NT2/D1 (cell line): ENCODE data around the gene IFNA1.

Experiments
- SUZ12 ChIP-seq: IDR thresholded peaks from 2 replicates; pipeline ENCODE4 v1.6.1; 2011; ENCODE audit not compliant: insufficient read length, insufficient read depth; ENCODE audit errors: extremely low read depth
- ZNF274 ChIP-seq: IDR thresholded peaks from 2 replicates; pipeline ENCODE4 v1.6.1; 2011; ENCODE audit warnings: mild to moderate bottlenecking, low read depth, low read length

DNA sequence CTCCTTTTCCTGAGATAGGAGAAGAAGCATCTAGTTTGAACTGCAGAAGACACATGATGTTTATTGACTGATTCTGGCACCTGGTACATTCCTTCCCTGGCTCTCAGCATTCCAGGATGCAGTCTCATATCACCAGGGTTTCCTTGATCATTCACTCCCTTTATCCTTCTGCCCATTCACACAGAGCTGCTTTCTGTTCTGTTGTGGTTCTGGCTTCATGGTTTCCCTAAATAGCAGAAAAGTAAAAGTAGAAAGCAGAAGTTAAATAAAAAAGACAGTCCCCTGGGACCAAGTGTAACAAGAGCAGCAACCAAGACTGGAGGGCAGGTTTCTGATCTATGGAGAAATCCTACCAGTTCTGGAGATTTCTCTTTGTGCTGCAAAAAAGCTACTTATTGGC, 28.1 kb upstream of the IFNA1 start:
- no peak for TF ChIP-seq ZNF274
- TF ChIP-seq SUZ12 = no peak
